NCI-H146 (cell line): ENCODE data around the gene KPTN.

Experiments
- DNase-seq: peaks from one replicate; lab custom pipeline; 2025; lab: John Stamatoyannopoulos, UW

KPTN gene

GRCh38 chr19:47434088-47434487, 49.9 kb downstream of the KPTN start:
- DNase-seq, result no peak

- no peak for DNase-seq
Measured at GRCh38 chr19:47433121-47433520, 50.9 kb downstream of the KPTN start.

GRCh38 chr19:47432499-47432898, 51.5 kb downstream of the KPTN start:
- DNase-seq, result no peak

GRCh38 chr19:47432091-47432490, 51.9 kb downstream of the KPTN start:
- DNase-seq, result no peak

GRCh38 chr19:47430041-47430802, 53.8 kb downstream of the KPTN start:
- peak; percentile 85 for DNase-seq

- DNase-seq, result no peak
Measured at GRCh38 chr19:47429140-47429793, 54.8 kb downstream of the KPTN start.

GRCh38 chr19:47428177-47428894, 55.7 kb downstream of the KPTN start:
- DNase-seq, result peak; percentile 98

GRCh38 chr19:47427241-47428176, 56.5 kb downstream of the KPTN start:
- DNase-seq, result peak; percentile 78
